Body of pancreas (tissue), 4 donors: Measurements from ENCODE around the gene RGL3.

ENCODE experiments used
- CTCF ChIP-seq, 7 experiments: fragments of 450-650 bp in 4 of 7; fragments of 200-600 bp in 3 of 7; sonication (generic) in 3 of 7; IDR thresholded peaks; one replicate each; pipeline ENCODE4 v1.5.1; 2016 to 2019; ENCODE audit warnings: antibody characterized with exemption in 7 of 7
- POLR2A ChIP-seq, 3 donors: fragments of 450-650 bp; IDR thresholded peaks; one replicate each; pipeline ENCODE4 v1.6.1; 2016; ENCODE audit warnings: antibody characterized with exemption in 3 of 3, mild to moderate bottlenecking in 2 of 3

- TF ChIP-seq CTCF (IDR thresholded peaks at IDR 0.05) (no peak), POLR2A (IDR thresholded peaks at IDR 0.05) (no peak)
Observed at GRCh38 chr19:11437955-11438354, 18.8 kb upstream of the RGL3 start.
